Renal cortex interstitium (tissue), 11 donors: ENCODE results near the gene DIPK2A. TPM values are rescaled to one million over a fixed set of nuclear protein-coding genes. Genes with fewer than 3 reads are reported as not detected.

Source experiments
- DNase-seq, 11 donors: peaks; one replicate each; pipeline ENCODE4 v3.0.0-alpha.2; 2013; ENCODE audit warnings: low read depth in 9 of 11, low spot score in 4 of 11; ENCODE audit errors: extremely low read depth in 1 of 11
- polyA plus RNA-seq, 3 donors: library from polyadenylated mRNA; unstranded; fragments of 120-200 nt; gene quantifications; one replicate each; pipeline ENCODE4 v1.2.1, GENCODE V29; 2013; ENCODE audit not compliant: insufficient read length in 3 of 3

DIPK2A gene
- polyA plus RNA-seq, 3 donors: 32.1 to 43.6 (median 38.0) TPM

DNA sequence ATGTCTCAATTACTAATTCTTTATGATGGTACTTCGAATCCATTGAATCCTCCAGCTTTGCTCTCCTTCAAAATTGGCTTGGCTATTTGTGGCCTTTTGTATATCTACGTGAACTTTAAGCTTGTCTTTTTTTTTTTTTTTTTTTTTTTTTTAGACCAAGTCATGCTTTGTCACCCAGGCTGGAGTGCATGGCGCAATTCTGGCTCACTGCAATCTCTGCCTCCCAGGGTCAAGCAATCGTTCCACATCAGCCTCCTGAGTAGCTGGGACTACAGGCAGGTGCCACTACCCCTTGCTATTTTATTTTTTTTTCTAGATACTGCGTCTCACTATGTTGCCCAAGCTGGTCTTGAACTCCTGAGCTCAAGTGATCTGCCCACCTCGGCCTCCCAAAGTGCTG lies 7.7 kb upstream of the DIPK2A start:
- no peak for DNase-seq

DNA sequence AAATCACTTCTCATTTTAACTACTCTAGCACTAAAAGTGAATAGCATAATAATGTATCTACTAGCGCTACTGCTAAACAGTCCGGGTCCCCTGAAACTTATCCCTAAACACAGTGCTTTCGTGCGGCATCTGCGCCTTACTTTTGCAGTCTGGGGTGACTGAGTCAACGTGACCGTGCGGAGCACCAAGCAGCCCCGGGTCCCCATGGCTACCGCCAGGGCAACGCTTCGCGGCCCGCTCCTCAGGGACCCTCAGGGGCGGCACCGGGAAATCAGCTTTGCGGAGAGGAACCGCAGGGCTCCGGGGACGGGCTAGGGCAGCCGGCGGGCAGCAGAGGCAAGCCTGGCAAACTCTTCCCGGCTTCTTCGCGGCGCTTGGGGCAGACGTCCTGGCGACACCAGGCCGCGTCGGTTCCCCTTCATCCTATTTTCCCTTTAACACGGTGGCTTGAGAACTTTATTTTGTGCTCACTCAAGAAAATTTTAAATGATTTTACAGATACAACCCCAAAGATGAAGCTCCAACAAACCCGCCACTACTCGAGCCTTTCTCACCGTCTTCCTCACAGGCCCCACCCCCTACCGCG lies 757 bp upstream of the DIPK2A start:
- DNase-seq: peak in 7 of 11 donors; percentile 21 to 51 (median 43)

DNA sequence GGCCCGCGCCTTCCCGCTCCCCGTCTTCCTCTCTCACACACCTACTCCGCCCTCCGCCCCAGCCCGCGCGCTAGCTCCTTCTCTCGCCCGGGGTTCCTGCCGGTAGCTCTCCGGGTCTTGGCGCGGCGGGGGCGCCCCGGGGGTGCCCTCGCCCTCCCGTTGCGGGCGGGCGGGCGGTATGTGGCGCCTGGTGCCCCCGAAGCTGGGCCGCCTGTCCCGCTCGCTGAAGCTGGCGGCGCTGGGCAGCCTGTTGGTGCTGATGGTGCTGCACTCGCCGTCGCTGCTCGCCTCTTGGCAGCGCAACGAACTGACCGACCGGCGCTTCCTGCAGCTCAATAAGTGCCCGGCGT lies 507 bp downstream of the DIPK2A start:
- DNase-seq: no peak

DNA sequence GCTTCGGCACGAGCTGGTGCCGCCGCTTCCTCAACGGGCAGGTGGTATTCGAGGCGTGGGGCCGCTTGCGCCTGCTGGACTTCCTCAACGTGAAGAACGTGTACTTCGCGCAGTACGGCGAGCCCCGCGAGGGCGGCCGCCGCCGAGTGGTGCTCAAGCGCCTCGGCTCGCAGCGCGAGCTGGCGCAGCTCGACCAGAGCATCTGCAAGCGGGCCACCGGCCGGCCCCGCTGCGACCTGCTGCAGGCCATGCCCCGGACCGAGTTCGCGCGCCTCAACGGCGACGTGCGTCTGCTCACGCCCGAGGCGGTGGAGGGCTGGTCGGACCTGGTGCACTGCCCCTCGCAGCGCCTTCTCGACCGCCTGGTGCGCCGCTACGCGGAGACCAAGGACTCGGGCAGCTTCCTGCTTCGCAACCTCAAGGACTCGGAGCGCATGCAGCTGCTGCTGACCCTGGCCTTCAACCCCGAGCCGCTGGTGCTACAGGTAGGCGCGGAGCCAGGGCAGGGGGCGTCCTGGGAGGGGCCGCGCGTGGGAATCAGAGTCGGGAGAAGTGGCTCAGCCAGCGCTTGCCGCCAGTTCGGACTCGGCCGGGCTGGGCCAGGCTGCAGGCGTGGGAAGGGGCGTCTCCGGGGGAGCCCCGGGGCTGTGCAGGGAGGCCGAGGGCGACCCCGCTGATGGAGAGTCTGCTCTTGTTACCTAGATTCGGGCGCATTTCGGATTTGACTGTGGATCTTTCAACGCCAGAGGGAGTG lies 1.1 kb downstream of the DIPK2A start:
- peak; percentile 54 to 75 (median 68) for DNase-seq

DNA sequence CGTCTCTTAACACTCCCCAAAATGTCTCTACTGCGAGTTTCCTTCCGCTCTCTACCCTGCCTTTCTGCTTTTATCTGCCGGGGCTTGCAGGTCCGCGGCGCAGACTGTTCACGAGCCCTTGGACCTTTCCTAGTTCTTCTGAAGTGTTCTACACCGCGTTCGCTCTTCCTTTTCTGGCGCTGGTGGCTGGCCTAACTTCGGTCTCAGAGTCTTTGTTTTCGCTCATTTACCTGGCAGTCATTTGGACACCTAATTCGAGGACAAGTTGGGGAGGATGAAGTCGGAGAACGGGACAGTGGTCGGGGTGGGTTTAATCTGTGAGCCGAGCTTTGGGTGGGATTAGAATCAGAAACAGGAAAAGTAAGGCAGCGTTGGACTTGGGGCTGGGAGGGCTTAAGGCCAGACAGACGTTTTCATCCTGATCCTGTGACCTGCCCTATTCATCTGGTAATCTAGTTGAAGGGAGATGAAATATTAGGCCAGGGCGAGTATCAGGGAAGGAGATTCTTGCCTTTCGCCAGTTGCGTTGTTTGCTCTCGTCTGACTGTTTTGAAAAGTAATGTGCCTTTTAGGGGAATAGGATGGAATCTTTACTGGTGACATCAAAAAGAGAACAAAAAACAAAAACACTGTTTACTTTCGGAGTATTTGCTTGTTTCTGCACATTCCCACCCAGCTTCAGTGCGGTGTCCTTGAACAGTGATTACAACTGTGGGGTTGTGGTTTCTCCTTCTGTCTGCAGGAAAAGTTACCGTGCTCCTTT lies 1.8 kb downstream of the DIPK2A start:
- peak in 7 of 11 donors; percentile 14 to 84 (median 71) for DNase-seq

DNA sequence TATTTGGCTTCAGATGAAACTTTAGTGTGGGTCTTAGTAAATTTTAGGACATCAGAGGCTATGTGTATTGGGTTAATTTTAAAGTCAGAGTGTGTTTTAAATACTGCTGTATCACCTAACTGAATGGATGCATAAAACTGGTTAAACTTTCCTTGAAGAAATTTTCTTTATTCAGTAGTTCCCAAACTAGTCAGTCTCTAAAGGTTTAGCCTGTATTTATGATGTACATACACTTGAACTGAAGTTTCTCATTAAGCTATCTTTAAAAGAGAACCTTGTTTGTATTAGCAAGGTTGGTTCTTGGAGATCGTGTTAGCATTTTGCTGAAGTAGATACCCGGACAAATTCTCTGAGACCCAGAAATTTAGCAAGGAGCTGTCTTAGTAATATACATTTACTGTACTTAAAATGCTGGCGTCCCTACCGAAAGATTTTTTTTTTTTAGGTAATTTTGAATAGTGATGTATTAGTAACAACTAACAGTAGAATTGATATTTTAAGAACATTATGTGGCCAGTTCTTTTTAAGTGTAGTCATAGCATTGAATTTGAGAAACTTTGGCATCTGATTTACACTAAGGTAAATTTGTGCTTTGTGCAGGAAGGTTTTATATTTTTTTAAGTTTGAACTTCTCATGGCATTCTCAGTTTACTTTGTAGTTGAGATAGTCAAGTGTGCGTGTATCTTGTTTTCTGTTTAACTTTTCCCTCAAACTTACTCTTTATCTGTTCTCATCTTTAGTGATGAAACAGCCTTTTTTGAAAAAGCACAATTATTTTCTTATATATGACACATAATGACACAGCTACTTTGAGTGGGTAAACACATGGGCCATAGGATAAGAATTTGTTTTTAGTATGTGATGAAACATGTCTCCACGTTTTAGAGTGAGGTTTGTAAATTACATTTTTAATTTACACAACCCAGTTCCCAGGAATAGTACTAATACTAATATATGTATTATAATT lies 2.9 kb downstream of the DIPK2A start:
- no peak for DNase-seq

DNA sequence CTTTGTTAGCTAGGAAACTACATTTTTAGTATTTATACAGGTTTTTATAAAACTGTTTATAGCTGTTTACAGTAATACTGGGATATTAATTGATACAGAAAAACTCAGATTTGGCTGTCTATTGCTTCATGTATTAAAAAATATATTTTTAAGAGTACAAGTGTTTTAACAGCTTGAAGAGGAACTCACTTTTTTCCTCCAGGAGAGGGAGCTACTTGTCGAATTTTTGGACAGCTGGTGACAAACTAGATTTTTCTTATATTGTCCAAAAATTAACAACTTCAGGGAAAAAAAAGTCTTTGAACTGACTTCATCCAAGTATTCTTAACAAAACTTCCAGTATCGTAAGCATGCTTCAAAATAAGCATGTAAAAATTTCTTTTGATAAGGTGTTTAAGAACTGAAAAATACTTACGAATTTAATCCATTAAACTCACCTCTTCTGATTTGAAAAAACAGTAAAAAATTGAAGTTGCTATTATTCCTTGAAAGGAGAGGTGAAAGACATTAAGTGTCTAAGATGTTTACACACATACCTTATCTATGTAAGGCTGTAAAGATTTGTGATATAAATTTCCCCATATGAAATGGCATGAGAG lies 4.0 kb downstream of the DIPK2A start:
- peak in 6 of 11 donors; percentile 33 to 57 (median 38) for DNase-seq

DNA sequence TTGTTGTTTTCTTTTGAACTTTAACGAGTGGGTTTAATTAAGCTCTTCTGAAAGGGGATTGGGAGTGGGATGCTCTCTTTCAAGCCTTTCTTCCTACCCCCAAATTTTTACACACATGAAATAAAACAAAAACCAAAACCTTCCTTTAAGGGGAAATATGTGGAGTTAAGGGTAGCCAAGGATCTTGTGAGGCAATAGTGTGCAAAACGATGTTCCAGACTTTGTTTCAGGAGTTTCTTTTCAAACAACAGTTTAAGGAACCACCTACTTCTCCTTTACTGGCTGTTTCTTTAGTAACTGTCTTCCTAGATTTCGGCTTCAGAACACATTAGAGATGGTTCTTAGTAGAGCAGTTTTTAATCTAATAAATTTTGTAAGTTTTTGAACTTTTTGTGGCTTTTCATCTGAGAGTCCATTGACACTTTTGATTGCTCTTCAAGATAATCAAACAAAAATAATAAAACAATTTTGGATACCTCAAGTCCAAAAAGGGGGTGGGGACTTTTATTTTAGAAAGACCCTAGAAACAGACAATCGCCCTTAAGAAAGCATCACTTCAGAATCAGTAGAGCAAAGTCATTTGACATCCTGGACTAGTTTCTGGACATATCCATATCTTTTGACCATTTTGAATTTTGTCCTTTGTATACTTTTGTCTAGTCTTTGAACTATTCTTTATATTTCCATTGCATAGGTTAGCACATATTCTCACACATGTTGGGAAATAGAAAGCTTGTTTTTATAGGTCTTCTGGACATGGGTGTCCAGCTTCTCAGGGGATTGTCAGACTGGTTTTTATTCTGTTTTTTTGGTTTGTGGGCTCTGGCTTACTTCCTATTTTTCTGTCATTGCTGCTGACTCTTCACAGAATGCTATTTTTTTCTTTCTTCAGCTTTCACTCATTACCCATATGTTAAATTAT lies 6.0 kb downstream of the DIPK2A start:
- no peak for DNase-seq

DNA sequence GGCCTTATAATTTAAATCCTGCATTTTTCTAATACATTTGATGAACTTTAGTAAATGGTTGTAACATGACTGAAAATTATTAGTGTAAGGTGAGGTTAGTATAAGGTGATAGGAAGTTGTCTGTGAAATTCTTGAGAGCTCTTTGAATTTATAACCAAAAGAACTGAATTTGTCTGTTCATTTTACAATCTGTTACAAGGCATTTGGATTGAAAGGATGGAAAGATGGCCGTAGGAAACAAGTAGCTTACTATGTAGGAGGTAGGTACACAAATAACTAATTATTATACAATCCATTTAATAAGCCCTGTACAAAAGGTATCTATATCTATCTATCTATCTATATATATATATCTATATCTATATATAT lies 6.6 kb downstream of the DIPK2A start:
- DNase-seq: no peak

DNA sequence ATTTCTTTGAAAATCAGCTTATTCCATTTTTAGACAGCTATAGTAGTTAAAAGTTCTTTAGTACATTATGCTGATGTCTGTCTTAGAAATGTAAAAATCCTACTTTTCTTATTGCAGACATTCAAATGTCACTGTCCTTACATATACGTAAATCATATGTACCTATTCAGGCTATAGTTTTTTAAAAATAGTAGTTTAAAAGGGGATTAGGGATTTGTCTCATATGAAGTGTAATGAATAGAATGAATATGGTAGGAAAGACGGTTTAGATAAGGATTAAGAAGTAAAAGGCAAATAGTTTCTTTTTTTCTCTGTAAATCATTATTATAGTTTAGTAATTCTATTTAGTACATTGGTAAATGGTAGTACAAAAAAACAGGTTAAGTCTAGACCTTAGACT lies 7.4 kb downstream of the DIPK2A start:
- DNase-seq: no peak

DNA sequence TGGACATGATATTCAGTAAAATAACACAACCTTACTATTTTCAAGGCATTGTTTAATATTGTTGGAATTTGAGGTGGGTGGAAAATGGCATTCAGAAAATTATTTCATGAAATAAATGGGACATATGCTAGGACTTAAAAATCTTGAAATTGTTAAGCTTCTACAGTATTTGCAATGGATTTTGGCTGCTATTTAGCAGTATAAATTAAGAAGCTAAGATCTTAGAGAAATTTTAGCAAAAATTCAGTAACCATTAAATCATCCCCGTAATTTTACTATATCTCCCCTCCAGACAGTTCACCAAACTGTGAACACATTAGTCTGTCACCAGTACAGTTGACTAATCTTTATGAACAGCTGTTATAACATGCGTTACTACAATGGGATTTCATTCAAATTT lies 8.2 kb downstream of the DIPK2A start:
- DNase-seq: no peak

DNA sequence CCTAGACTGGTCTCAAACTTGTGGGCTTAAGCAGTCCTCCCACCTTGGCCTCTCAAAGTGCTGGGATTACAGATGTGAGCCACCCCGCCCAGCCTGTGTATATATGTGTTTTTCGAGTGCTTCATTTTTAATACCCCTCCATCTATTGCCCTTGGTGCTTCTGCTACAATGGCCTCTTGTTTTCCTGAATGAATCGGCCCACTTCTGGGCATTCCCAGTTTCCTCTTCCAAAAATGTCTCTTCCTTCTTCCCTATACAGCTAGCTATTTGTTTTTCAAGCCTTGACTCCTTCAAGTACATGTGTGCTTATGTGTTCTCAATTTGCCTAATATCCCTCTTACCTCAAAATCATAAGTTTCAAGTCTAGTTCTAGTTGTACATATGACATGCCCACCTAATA lies 16.7 kb downstream of the DIPK2A start:
- no peak for DNase-seq

DNA sequence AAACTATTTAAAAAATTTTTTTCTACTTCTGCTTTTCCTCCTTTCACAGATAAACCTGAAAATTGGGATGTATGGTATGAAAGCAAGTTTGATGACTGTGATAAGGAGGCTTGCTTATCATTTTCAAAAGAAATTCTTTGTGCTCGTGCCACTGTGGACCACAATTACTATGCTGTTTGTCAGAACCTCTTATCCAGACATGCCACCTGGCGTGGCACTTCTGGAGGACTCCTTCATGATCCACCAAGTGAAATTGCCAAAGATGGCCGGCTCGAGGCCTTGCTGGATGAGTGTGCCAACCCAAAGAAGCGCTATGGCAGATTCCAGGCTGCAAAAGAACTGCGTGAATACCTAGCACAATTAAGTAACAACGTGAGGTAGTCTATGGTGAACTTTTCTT lies 17.8 kb downstream of the DIPK2A start:
- no peak for DNase-seq

DNA sequence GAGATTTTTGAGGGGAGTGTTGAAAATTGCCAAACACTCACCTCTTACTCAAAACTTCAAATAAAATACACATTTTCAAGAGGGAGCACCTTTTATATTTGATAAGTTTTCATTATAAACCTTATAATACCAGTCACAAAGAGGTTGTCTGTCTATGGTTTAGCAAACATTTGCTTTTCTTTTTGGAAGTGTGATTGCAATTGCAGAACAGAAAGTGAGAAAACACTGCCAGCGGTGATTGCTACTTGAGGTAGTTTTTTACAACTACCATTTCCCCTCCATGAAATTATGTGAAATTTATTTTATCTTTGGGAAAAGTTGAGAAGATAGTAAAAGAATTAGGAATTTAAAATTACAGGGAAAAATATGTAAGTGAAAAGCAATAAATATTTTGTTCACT lies 20.1 kb downstream of the DIPK2A start:
- no peak for DNase-seq

DNA sequence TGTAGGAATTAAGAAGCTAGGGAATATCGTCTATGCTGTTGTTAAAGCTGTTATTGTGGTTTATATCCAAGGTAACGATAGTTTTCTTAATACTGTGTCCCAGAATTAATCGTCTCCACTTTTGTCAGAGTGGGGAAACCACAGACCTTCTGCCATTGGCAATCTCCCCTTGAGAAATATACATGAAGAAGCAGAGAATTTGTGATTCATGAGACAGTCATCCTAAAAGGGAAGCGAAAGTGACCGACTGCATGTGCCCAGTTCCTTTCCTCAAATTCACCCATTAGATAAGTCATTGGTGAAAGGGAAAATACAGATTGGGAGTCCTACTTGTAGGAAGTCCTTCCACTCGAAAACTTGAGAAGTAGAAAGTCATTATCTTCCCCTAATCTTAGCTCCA lies 26.6 kb downstream of the DIPK2A start:
- no peak for DNase-seq

DNA sequence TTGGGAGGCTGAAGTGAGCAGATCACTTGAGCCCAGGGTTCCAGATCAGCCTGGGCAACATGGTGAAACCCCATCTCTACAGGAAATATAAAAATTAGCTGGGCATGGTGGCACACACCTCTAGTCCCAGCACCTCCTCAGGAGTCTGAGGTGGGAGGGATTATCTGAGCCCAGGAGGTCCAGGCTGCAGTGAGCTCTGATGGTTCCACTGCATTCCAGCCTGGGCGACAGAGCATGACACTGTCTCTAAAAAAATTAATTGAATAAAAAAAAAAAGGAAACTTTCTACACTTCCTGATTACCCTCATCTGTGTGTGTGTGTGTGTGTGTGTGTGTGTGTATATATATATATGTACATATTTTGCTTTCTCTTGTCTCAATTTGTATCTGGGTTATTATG lies 31.4 kb downstream of the DIPK2A start:
- no peak for DNase-seq

DNA sequence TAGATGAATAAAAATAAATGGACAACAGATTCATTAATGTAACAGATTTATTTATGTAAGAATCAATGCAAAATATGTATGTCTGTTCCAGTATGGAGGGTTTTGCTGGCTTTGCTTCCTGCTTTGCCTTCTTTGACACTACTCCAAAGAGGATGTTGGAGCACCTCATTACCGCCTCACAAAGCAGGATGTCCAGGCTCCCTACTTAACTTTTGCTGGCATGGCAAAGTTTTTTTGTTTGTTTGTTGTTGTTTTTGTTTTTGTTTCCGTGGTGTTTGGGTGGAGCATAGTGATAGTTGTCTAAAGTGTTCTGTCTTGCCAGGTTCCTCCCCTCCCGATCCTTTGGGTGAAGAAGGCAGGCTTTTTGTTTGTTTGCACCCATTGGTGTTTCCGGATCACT lies 38.7 kb downstream of the DIPK2A start:
- DNase-seq: no peak

DNA sequence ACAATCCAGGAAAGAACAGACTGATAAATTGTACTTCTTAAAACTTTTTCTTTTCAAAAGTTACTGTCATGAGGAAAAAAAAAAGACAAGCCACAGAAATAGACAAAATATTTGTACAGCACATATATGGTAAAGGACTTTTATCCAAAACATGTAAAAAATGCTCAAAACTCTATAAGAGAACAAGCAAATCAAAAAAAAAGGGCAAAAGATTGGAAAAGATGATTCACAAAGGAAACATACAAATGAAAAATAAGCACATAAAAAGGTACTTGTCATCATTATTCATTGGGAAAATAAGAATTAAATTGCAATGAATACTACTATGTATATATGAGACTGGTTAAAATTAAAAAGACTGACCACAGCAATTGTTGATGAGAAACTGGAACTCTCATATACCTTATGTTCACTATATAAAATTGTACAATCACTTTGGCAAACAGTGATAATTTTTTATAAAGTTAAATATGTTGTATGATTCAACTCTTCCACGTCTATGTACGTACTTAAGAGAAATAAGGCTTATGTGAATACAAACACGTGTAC lies 39.7 kb downstream of the DIPK2A start:
- no peak for DNase-seq
